ENCODE data around the gene UNC5C. TPM values are rescaled to one million over a fixed set of nuclear protein-coding genes. Genes with fewer than 3 reads are reported as not detected.

Gene UNC5C
- total RNA-seq, 4 donors from 2014 or later = 3.3 to 21.6 (median 7.9) TPM

GRCh38 chr4:95231681-95232080, 317.1 kb downstream of the UNC5C start:
- no peak for DNase-seq
- no peak for TF ChIP-seq CTCF (IDR thresholded peaks at IDR 0.05)
- TF ChIP-seq POLR2A (IDR thresholded peaks at IDR 0.05) = no peak
- intact Hi-C loops (cut with DNase I; ENCODE audit: low total_unique reads) = no loop called here
- H3K36me3 ChIP-seq = no peaks in the 10 kb centered on the region
- H3K27me3 ChIP-seq = no peaks in the 10 kb centered on the region
- no peaks in the 10 kb centered on the region for H3K4me1 ChIP-seq
- no peak overlapping the region for H3K4me3 ChIP-seq
- no peaks in the 10 kb centered on the region for H3K9me3 ChIP-seq
- no peak overlapping the region for H3K27ac ChIP-seq

- Histone ChIP-seq H3K9me3 (no peaks in the 10 kb centered on the region), H3K4me3 (no peak overlapping the region), H3K27ac (no peak overlapping the region), H3K36me3 (no peaks in the 10 kb centered on the region), H3K27me3 (no peaks in the 10 kb centered on the region), H3K4me1 (no peaks in the 10 kb centered on the region)
- TF ChIP-seq POLR2A (IDR thresholded peaks at IDR 0.05) (no peak), CTCF (IDR thresholded peaks at IDR 0.05) (no peak)
- intact Hi-C loops (cut with DNase I; ENCODE audit: low total_unique reads) = no loop called here
- DNase-seq = no peak
Observed at GRCh38 chr4:95225849-95226248, 322.9 kb downstream of the UNC5C start.

- Histone ChIP-seq H3K36me3 (no peaks in the 10 kb centered on the region), H3K27me3 (no peaks in the 10 kb centered on the region), H3K9me3 (no peaks in the 10 kb centered on the region), H3K27ac (no peak overlapping the region), H3K4me1 (no peaks in the 10 kb centered on the region), H3K4me3 (no peak overlapping the region)
- no peak for DNase-seq
- TF ChIP-seq CTCF (IDR thresholded peaks at IDR 0.05) (no peak), POLR2A (IDR thresholded peaks at IDR 0.05) (no peak)
- intact Hi-C loops (cut with DNase I; ENCODE audit: low total_unique reads) = no loop called here
Observed at GRCh38 chr4:95224402-95224801, 324.4 kb downstream of the UNC5C start.

- no peak for TF ChIP-seq POLR2A (IDR thresholded peaks at IDR 0.05)
- TF ChIP-seq CTCF (IDR thresholded peaks at IDR 0.05) = no peak
- H3K9me3 ChIP-seq = no peaks in the 10 kb centered on the region
- intact Hi-C loops (cut with DNase I; ENCODE audit: low total_unique reads) = no loop called here
- H3K4me3 ChIP-seq = no peak overlapping the region
- H3K36me3 ChIP-seq = no peaks in the 10 kb centered on the region
- no peak overlapping the region for H3K27ac ChIP-seq
- no peak for DNase-seq
- H3K27me3 ChIP-seq = no peaks in the 10 kb centered on the region
- no peaks in the 10 kb centered on the region for H3K4me1 ChIP-seq
Observed at GRCh38 chr4:95220205-95221175, 328.3 kb downstream of the UNC5C start.

- no peak for DNase-seq
- TF ChIP-seq CTCF (IDR thresholded peaks at IDR 0.05) (no peak), POLR2A (IDR thresholded peaks at IDR 0.05) (no peak)
- intact Hi-C loops (cut with DNase I; ENCODE audit: low total_unique reads) = no loop called here
- Histone ChIP-seq H3K27ac (no peak overlapping the region), H3K4me3 (no peak overlapping the region), H3K4me1 (no peaks in the 10 kb centered on the region), H3K27me3 (no peaks in the 10 kb centered on the region), H3K36me3 (no peaks in the 10 kb centered on the region), H3K9me3 (no peaks in the 10 kb centered on the region)
Observed at GRCh38 chr4:95219109-95219508, 329.7 kb downstream of the UNC5C start.

All from uterus (tissue), 4 donors.